K562 (cell line): ENCODE measurements around the gene ZNF366.

Experiments
- FOXM1 ChIP-seq, 2 experiments: fragments of 450-650 bp in 1 of 2; sonication (generic) in 1 of 2; formaldehyde crosslinking in 1 of 2; IDR thresholded peaks; 2 replicates each; pipeline versions ENCODE4 v1.6.1 to v1.9.0; 2017 to 2022; ENCODE audit warnings: low read depth in 2 of 2, mild to moderate bottlenecking in 2 of 2, missing genetic modification reagents in 1 of 2, moderate library complexity in 1 of 2
- HSF4 ChIP-seq: fragments of 250-450 bp; sonication (Bioruptor Pico); IDR thresholded peaks from 2 replicates; pipeline ENCODE4 v2.1.2; 2022; ENCODE audit warnings: mild to moderate bottlenecking, moderate library complexity, borderline replicate concordance
- IRF2 ChIP-seq: sonication (generic); formaldehyde crosslinking; IDR thresholded peaks from 2 replicates; pipeline ENCODE4 v1.8.1; 2022; ENCODE audit warnings: mild to moderate bottlenecking, missing genetic modification reagents
- MTF1 ChIP-seq: fragments of 250-450 bp; sonication (Bioruptor Pico); IDR thresholded peaks from 2 replicates; pipeline ENCODE4 v1.9.0; 2021; ENCODE audit warnings: moderate library complexity, mild to moderate bottlenecking, inconsistent platforms, borderline replicate concordance
- TF ChIP-seq, protein P1 (sequence below), 2 experiments: fragments of 450-650 bp; IDR thresholded peaks; 2 replicates each; pipeline ENCODE4 v1.6.1; 2018; ENCODE audit warnings: mild to moderate bottlenecking in 2 of 2, low read depth in 1 of 2; ENCODE audit not compliant: partially characterized antibody in 2 of 2
- TF ChIP-seq, protein P2 (sequence below): fragments of 250-450 bp; sonication (Bioruptor Pico); IDR thresholded peaks from 2 replicates; pipeline ENCODE4 v1.5.0; 2022; ENCODE audit warnings: mild to moderate bottlenecking
- TF ChIP-seq, protein P3 (sequence below): sonication (generic); formaldehyde crosslinking; IDR thresholded peaks from 2 replicates; pipeline ENCODE4 v1.8.1; 2023; ENCODE audit warnings: mild to moderate bottlenecking, missing genetic modification reagents

DNA sequence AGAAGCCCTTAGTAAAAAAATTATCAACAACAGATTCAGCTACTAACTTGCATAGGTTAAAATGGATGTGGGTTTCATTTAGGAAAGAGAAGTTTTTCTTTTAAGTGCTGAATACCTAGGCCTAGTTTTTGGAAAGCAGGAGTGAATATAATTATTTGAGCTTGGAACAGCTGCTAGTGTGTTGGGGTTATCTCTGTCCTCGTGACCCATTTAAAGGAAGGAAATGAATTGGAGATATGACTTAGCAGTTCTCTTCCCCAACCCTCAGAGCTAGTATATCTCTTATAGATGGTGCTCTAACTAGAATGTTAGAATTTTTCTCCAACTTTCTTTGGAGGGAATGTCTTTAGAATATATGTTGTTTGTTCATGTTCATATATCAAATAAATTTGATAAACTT is 38.6 kb downstream of the ZNF366 start:
- TF ChIP-seq, protein P1, sequence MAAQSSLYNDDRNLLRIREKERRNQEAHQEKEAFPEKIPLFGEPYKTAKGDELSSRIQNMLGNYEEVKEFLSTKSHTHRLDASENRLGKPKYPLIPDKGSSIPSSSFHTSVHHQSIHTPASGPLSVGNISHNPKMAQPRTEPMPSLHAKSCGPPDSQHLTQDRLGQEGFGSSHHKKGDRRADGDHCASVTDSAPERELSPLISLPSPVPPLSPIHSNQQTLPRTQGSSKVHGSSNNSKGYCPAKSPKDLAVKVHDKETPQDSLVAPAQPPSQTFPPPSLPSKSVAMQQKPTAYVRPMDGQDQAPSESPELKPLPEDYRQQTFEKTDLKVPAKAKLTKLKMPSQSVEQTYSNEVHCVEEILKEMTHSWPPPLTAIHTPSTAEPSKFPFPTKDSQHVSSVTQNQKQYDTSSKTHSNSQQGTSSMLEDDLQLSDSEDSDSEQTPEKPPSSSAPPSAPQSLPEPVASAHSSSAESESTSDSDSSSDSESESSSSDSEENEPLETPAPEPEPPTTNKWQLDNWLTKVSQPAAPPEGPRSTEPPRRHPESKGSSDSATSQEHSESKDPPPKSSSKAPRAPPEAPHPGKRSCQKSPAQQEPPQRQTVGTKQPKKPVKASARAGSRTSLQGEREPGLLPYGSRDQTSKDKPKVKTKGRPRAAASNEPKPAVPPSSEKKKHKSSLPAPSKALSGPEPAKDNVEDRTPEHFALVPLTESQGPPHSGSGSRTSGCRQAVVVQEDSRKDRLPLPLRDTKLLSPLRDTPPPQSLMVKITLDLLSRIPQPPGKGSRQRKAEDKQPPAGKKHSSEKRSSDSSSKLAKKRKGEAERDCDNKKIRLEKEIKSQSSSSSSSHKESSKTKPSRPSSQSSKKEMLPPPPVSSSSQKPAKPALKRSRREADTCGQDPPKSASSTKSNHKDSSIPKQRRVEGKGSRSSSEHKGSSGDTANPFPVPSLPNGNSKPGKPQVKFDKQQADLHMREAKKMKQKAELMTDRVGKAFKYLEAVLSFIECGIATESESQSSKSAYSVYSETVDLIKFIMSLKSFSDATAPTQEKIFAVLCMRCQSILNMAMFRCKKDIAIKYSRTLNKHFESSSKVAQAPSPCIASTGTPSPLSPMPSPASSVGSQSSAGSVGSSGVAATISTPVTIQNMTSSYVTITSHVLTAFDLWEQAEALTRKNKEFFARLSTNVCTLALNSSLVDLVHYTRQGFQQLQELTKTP (IDR thresholded peaks at IDR 0.05; ENCODE audit: low read depth in 1 of 2, partially characterized antibody in 2 of 2): no peak
- TF ChIP-seq HSF4 (CRISPR knock-in tag) (no peak), IRF2 (CRISPR knock-in tag) (no peak), FOXM1 (IDR thresholded peaks at IDR 0.05; ENCODE audit: low read depth) (0 out of 2 replicates have a peak, but pooled peaks have one; percentile 52), FOXM1 (CRISPR knock-in tag; IDR thresholded peaks at IDR 0.05; ENCODE audit: low read depth) (no peak), MTF1 (CRISPR knock-in tag) (no peak)
- TF ChIP-seq, protein P2, sequence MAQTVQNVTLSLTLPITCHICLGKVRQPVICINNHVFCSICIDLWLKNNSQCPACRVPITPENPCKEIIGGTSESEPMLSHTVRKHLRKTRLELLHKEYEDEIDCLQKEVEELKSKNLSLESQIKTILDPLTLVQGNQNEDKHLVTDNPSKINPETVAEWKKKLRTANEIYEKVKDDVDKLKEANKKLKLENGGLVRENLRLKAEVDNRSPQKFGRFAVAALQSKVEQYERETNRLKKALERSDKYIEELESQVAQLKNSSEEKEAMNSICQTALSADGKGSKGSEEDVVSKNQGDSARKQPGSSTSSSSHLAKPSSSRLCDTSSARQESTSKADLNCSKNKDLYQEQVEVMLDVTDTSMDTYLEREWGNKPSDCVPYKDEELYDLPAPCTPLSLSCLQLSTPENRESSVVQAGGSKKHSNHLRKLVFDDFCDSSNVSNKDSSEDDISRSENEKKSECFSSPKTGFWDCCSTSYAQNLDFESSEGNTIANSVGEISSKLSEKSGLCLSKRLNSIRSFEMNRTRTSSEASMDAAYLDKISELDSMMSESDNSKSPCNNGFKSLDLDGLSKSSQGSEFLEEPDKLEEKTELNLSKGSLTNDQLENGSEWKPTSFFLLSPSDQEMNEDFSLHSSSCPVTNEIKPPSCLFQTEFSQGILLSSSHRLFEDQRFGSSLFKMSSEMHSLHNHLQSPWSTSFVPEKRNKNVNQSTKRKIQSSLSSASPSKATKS (CRISPR knock-in tag): no peak
- TF ChIP-seq, protein P3, sequence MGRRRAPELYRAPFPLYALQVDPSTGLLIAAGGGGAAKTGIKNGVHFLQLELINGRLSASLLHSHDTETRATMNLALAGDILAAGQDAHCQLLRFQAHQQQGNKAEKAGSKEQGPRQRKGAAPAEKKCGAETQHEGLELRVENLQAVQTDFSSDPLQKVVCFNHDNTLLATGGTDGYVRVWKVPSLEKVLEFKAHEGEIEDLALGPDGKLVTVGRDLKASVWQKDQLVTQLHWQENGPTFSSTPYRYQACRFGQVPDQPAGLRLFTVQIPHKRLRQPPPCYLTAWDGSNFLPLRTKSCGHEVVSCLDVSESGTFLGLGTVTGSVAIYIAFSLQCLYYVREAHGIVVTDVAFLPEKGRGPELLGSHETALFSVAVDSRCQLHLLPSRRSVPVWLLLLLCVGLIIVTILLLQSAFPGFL (CRISPR knock-in tag): no peak
